Activated CD4-positive, alpha-beta T cell treated with anti-CD3 and anti-CD28 coated beads, Interleukin-2, amount 10 ng/mL, durations not matched to agents 7 days and 5 days (primary cell): ENCODE results near the gene PRRX2. TPM values are rescaled to one million over a fixed set of nuclear protein-coding genes. Genes with fewer than 3 reads are reported as not detected.
"Not testable (repeated sequence)": the region's sequence is repeated elsewhere in the genome, so short reads cannot be mapped to it uniquely, and the experiment has no call there.

Experiments used
- CTCF ChIA-PET: fragments of 350-600 bp; sonication (Branson Sonifier 250); formaldehyde crosslinking; loops from one replicate; lab custom pipeline; 2021; ENCODE audit warnings: antibody characterized with exemption; lab: Charles Lee
- POLR2A ChIA-PET: fragments of 350-600 bp; sonication (Branson Sonifier 250); formaldehyde crosslinking; loops from one replicate; lab custom pipeline; 2021; ENCODE audit warnings: antibody characterized with exemption; lab: Charles Lee
- DNase-seq: peaks from one replicate; pipeline ENCODE4 v3.0.0-alpha.2; 2020
- H3K27ac Mint-ChIP-seq: one replicate; pipeline ENCODE4 v1.8.0; 2021; ENCODE audit warnings: mild to moderate bottlenecking, moderate library complexity, mixed read lengths
- H3K27me3 Mint-ChIP-seq: one replicate; pipeline ENCODE4 v1.8.0; 2021; ENCODE audit warnings: mixed read lengths
- H3K36me3 Mint-ChIP-seq: one replicate; pipeline ENCODE4 v1.8.0; 2021; ENCODE audit warnings: low read depth, mixed read lengths
- H3K4me1 Mint-ChIP-seq: one replicate; pipeline ENCODE4 v1.8.0; 2021; ENCODE audit warnings: mixed read lengths
- H3K4me3 Mint-ChIP-seq: one replicate; pipeline ENCODE4 v1.8.0; 2021; ENCODE audit warnings: mild to moderate bottlenecking, moderate library complexity, mixed read lengths
- H3K9me3 Mint-ChIP-seq: one replicate; pipeline ENCODE4 v1.8.0; 2021; ENCODE audit warnings: mixed read lengths
- total RNA-seq, 2 experiments: library from RNA; stranded (reverse); gene quantifications; one replicate each; pipeline ENCODE4 v1.2.3, GENCODE V29; 2021

PRRX2 gene
- total RNA-seq, 2 experiments from 2014 or later, result 0.15 TPM; not detected in 1

DNA sequence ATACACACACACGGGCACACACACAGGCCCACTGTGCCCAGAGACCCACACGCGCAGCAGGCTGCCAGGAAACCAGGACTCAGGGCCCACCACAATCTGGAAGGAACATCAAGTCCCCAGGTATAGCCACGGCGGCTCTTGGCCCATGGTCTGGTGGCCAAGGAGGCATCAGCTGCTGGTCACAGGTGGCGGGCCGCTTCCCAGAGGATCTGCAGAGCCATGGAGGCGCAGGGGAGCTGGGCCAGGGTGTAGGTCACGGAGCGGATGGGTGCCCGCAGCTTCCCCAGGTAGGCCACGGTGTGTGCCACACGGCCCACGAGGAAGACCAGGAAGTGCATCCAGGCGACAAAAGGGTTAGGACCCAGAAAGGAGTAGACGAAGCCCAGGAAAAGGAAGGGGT, 74.0 kb downstream of the PRRX2 start:
- Mint-ChIP-seq H3K27me3 (peaks cover 4% of the 10 kb centered on the region), H3K9me3 (no peaks in the 10 kb centered on the region), H3K27ac (no peak overlapping the region), H3K4me3 (no peak overlapping the region), H3K36me3 (no peaks in the 10 kb centered on the region), H3K4me1 (peaks cover 12% of the 10 kb centered on the region)
- CTCF ChIA-PET, result interaction anchor here (0.6 to 3.9 kb wide), 6 partner anchors 13 to 1898 kb away, joined by 3 to 45 read pairs (median 6); no protein-coding TSS in a partner anchor
- DNase-seq, result no peak
- POLR2A ChIA-PET, result no interaction called here

DNA sequence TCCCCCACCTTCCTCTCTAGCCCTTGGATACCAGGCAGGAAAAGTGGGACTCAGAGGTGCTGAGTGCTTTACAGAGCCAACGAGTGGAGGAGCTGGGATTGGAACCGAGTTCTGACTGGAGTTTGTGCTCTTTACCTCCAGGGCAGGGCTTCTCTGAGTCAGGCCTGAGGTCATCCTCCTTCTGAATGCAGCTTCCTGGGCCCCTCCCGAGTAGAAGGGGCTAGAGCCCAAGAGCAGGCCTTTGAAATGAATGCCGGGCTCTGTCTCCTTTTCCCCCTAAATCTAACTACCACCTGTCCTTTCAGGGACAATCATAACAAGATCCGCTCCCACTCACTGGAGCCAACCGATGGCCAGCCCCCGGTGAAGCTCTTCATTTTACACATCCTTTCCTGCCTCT, 74.7 kb downstream of the PRRX2 start:
- DNase-seq, result no peak
- Mint-ChIP-seq H3K27ac (no peak overlapping the region), H3K4me1 (peaks cover 12% of the 10 kb centered on the region), H3K36me3 (no peaks in the 10 kb centered on the region), H3K27me3 (peaks cover 4% of the 10 kb centered on the region), H3K4me3 (no peak overlapping the region), H3K9me3 (no peaks in the 10 kb centered on the region)
- ChIA-PET POLR2A (no interaction called here), CTCF (interaction anchor here (0.8 to 3.9 kb wide), 3 partner anchors 14 to 50 kb away, joined by 3 to 19 read pairs (median 6); no protein-coding TSS in a partner anchor)

DNA sequence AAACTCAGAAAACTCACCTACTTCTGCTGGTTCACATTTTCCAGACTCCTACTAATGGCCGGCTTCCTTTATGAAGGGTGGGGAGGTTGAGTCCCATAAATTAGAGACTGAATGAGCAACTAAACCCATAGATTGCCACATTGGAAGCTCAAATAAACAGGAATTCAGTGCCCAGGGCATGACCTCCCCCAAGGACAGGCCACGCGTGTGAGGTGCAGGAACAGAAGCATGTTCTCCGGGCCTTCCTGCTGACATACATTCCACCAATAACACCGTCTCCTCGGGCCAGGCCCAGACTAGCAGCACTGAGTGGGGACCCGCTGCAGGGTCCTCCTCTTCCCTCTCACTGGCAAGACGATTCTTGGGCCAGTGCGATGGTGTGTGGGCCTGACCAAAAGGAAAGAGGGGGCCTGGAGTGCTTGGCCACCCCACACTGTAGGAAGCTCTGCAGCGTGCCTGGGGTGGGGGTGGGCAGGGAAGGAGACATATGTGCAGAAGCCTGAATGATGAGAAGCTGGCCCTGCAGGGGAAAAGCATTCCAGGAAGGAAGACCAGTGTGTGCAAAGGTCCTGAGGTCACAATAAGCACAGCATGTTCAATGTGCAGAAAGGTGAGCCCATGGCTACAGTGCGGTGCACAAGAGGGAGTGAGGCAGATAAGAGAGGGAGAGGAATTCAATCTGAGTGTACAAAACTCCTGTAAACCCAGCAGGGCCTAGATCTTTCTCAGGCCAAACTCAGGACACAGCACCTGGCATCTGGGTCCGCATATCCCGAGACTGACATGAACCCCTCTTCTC, 75.4 kb downstream of the PRRX2 start:
- Mint-ChIP-seq H3K27me3 (peaks cover 4% of the 10 kb centered on the region), H3K27ac (no peak overlapping the region), H3K36me3 (no peaks in the 10 kb centered on the region), H3K9me3 (no peaks in the 10 kb centered on the region), H3K4me3 (no peak overlapping the region), H3K4me1 (peaks cover 12% of the 10 kb centered on the region)
- ChIA-PET CTCF (interaction anchor here (1.4 to 3.9 kb wide), 3 partner anchors 14 to 20 kb away, joined by 5 to 19 read pairs (median 6); no protein-coding TSS in a partner anchor), POLR2A (no interaction called here)
- DNase-seq, result no peak

DNA sequence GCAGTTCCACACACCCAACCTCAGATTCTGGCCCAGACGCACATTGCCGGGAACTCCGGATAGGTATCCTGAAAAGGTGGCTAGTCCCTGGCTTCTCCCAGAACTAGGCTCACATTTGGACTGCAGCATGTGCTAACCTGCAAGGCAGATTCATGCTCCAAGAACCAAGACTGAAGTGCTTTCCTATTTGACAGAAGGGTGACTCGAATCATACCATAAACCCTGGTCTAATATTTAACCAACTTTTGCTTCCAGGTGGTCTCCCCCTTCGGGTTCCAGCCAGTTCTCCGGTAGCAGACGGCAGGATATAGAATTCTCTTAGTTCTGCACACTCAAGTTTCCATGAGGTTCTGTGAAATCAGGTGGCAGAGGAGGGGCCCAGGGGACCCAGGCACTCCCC, 79.8 kb downstream of the PRRX2 start:
- DNase-seq, result no peak
- Mint-ChIP-seq H3K36me3 (no peaks in the 10 kb centered on the region), H3K4me3 (no peak overlapping the region), H3K4me1 (no peaks in the 10 kb centered on the region), H3K9me3 (no peaks in the 10 kb centered on the region), H3K27me3 (peaks cover 2% of the 10 kb centered on the region), H3K27ac (no peak overlapping the region)
- POLR2A ChIA-PET, result no interaction called here
- CTCF ChIA-PET, result interaction anchor here (0.7 kb wide), 1 partner anchor 298 kb away, joined by 4 read pairs; the partner anchor contains the start of gene FNBP1

DNA sequence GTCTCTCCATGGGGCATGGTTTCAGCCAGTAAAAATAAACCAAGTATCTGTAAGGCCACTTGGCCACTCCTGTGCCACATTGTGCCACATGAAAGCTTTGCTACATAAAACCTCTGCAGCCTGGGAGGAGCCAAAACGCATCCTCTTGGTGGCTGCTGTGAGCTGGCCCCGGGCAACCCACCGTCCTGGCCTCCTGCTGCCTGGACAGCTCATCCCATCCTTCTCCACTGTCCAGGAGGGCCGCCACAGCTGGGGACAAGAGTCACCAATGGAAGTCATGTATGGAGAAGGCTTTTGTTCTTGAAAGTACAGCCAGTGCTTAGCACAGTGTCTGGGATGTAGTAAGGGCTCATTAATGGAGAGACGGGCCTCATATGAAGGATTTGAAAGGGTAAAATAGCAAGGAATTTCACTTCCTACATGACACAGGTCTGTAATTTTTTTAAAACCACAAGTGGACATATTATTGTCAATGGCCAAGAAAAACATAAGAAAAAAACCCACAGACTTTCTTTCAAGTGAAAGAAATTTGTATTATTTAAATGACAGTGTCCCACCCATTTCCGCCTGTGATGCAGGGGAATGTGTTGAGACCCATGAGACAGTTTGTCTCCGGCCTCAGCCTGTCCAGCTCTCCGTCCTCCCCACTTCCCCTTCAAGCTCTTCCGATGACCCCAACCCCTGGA, 80.8 kb downstream of the PRRX2 start:
- H3K4me1 Mint-ChIP-seq, result no peaks in the 10 kb centered on the region
- no peak for DNase-seq
- CTCF ChIA-PET, result interaction anchor here (0.7 to 1.5 kb wide), 3 partner anchors 8 to 297 kb away, joined by 3 to 7 read pairs (median 4); partner anchors contain the start of gene FNBP1
- H3K27me3 Mint-ChIP-seq, result peaks cover 2% of the 10 kb centered on the region
- H3K9me3 Mint-ChIP-seq, result no peaks in the 10 kb centered on the region
- no peak overlapping the region for H3K4me3 Mint-ChIP-seq
- H3K36me3 Mint-ChIP-seq, result no peaks in the 10 kb centered on the region
- peak overlapping the region; percentile 33 for H3K27ac Mint-ChIP-seq
- POLR2A ChIA-PET, result no interaction called here

DNA sequence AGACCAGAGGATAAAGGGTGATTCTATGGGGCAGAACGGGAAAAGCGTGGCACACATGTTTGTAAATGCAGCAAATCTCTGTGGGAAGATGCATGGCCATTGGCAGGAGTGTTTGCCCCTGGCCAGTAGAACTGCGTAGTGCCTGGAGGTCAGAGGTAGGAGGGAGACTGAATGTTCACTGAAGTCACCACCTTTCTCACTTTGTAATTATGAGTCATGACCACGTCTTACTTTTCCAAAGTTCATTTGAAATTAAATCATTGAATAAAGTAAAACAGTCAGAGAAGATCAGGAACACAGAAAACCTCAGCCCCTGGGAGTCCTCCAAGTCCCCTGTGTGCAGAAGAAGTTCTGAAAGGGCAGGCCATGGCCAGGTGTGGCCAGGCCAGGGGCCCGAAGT, 82.8 kb downstream of the PRRX2 start:
- Mint-ChIP-seq H3K36me3 (no peaks in the 10 kb centered on the region), H3K27ac (no peak overlapping the region), H3K4me3 (no peak overlapping the region), H3K27me3 (no peaks in the 10 kb centered on the region), H3K9me3 (no peaks in the 10 kb centered on the region), H3K4me1 (peaks cover 9% of the 10 kb centered on the region)
- CTCF ChIA-PET, result interaction anchor here (0.8 to 1.4 kb wide), 2 partner anchors 10 to 13 kb away, joined by 3 to 4 read pairs; no protein-coding TSS in a partner anchor
- DNase-seq, result no peak
- POLR2A ChIA-PET, result no interaction called here

DNA sequence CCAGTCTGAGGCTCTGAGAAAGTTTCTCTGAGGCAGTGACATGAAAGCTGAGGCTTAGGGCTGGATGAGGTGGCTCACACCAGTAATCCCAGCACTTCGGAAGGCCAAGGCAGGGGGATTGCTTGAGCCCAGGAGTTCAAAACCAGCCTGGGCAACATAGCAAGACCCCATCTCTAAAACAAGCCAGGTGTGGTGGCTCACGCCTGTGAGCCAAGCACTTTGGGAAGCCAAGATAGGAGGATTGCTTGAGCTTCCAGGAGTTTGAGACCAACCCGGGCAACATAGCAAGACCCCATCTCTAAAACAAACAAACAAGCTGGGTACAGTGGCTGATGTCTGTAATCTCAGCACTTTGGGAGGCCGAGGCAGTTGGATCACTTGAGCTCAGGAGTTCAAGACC, 83.6 kb downstream of the PRRX2 start:
- H3K27me3 Mint-ChIP-seq, DNase-seq, H3K4me3 Mint-ChIP-seq, H3K27ac Mint-ChIP-seq, H3K36me3 Mint-ChIP-seq, H3K9me3 Mint-ChIP-seq: not testable (repeated sequence)
- ChIA-PET CTCF (interaction anchor here (0.8 to 1.4 kb wide), 3 partner anchors 11 to 12 kb away, joined by 3 to 4 read pairs (median 3); no protein-coding TSS in a partner anchor), POLR2A (interaction anchor here (0.7 kb wide), 1 partner anchor 1066 kb away, joined by 3 read pairs; no protein-coding TSS in a partner anchor)
- peaks cover 12% of the 10 kb centered on the region for H3K4me1 Mint-ChIP-seq

DNA sequence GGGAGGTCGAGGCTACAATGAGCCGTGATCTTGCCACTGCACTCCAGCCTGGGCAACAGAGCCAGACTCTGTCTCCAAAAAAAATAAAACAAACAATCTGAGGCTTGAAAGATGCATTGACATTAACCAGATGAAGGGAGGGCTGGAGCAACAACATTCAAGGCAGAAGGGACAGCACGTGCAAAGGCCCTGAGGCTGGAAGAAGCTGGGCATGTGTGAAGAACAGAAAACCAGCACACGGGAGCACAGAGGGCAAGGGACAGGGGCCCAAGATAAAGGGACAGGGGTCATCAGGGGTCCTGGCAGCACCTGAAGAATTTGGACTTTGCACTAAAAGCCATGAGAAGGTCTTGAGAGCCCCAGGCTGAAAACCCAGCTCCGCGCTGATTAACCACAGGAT, 84.1 kb downstream of the PRRX2 start:
- Mint-ChIP-seq H3K27me3 (peaks cover 3% of the 10 kb centered on the region), H3K36me3 (no peaks in the 10 kb centered on the region), H3K27ac (no peak overlapping the region), H3K9me3 (no peaks in the 10 kb centered on the region), H3K4me1 (peaks cover 12% of the 10 kb centered on the region), H3K4me3 (no peak overlapping the region)
- ChIA-PET CTCF (interaction anchor here (1.0 to 1.4 kb wide), 2 partner anchors 12 kb away, joined by 3 read pairs; no protein-coding TSS in a partner anchor), POLR2A (interaction anchor here (0.7 kb wide), 1 partner anchor 1065 kb away, joined by 3 read pairs; no protein-coding TSS in a partner anchor)
- DNase-seq, result no peak

DNA sequence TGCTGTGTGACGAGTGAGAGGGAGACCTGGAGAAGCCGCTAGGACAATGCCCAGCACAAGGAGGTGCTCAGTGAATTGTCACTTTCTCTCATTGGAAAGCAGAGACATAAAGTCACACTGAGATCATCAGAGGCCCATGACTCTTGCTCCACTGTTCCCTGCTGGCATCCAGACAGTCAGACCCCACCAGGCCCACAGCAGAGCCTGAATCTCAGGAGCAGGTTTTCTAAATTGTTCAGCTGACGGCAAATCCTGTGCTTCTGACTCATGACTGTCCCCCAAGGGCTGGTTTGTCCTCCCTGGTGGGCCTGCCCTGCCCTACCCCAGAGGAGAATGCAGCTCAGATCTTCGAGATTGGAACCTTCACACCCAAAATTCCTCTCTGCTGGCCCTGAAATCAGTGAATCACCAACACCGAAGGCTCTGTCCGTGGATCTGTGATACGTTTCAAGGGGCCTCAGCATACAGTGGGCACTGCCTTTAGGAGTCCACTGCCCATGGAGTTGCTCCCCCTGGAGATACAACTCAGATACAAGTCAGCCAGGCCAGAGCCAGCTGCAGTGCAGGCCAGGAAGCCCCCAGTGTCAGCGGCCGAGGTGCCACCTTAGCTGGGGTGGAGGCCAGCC, 84.7 kb downstream of the PRRX2 start:
- POLR2A ChIA-PET, result no interaction called here

DNA sequence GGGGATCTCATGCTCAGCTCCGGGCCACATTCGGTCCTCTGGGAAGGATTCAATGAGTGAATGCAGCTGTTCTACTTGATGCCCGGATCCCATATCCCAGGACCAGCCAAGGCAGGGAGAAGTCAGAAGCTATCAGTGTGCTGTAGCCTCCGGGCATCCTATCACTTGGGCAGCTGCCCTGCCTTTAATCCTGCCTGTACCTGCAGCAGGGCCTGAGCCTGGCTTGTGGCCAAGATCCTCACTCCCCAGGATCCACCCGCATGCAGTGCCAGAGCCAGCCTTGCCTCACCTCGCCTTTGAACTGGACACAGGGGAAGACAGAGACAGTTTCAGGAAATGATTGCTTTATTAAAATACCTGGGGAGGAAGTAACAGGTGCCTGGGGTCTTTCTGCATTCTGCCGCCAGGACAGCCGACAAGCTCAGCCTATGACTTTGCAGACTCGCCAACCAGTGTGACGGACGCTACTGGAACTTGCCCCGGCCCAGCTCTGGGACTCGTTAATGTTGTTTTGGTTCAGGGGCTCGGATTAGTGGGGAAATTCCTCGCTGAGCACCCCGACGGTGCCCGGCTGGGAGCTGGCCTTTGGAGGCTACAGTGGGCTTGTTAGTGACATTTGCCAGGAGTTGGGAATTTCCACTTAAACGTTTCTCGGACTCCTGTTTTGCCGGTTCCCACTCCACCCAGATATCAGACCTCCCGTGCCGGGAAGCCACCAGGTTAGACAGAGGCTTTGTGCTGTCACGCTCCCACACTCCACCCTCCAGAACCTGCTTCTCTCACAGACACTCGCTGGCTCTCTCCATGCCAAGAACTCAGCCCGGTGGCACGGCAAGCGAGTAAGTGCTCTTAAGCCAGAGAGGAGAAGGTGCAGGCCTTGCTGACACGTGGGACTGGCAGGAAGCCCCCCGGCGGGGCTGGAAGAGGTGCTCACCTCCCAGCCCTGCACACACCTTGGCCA, 86.7 kb downstream of the PRRX2 start:
- no peak for DNase-seq
- Mint-ChIP-seq H3K4me3 (no peak overlapping the region), H3K27me3 (peaks cover 3% of the 10 kb centered on the region), H3K27ac (no peak overlapping the region), H3K9me3 (no peaks in the 10 kb centered on the region), H3K4me1 (peaks cover 15% of the 10 kb centered on the region), H3K36me3 (no peaks in the 10 kb centered on the region)
- POLR2A ChIA-PET, result no interaction called here
- CTCF ChIA-PET, result interaction anchor here (0.6 to 1.6 kb wide), 3 partner anchors 10 to 647 kb away, joined by 3 to 6 read pairs (median 5); no protein-coding TSS in a partner anchor

More for the DNA sequence above, 84.7 kb downstream of the PRRX2 start:
- Mint-ChIP-seq H3K4me1 (peaks cover 12% of the 10 kb centered on the region), H3K4me3 (no peak overlapping the region), H3K36me3 (no peaks in the 10 kb centered on the region), H3K27ac (no peak overlapping the region), H3K9me3 (no peaks in the 10 kb centered on the region), H3K27me3 (peaks cover 3% of the 10 kb centered on the region)
- no peak for DNase-seq
- CTCF ChIA-PET, result interaction anchor here (1.0 kb wide), 1 partner anchor 13 kb away, joined by 3 read pairs; no protein-coding TSS in a partner anchor

DNA sequence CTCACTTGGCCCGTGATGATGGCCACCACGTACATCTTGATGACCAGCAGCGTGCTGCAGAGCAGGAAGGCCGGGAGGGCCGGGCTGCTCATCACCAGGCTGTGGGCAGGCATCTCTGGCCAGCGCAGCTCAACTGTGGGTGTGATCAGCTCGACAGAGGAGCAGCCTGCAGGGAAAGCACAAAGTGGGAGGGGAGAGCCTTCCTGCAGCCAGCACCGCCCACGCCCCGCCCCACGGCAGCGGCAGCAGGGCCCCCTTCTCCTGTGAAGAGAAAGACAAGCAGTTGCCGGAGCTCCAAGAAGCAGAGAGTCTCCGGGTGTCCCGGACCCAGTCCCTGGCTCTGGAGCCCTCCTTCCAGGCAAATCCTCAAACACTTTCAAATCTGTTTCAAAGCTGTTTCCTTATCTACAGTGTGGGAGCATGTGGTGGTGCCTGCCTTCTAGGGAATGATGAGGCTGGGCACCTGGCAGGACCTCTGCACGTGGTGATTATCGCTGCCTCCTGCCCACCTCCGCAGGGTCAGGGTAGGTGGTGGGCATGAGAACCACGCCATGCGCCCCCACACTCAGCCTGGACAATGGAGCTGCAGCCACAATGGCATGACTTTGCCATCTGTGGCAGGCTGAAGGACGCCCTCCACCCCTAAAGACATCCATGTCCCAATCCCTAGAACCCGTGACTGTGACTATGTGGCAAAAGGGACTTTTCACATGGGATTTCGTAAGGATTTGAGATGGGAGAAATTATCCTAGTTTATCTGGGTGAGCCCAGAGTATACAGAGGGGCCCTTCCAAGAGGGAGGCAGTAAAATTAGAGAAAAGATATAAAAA, 87.7 kb downstream of the PRRX2 start, which contains the start of gene PTGES:
Gene PTGES, minus strand, starts transcription at position 143 of the 830 bp plus-strand sequence. Its CDS starts 30 bp downstream, at position 113.
- Mint-ChIP-seq H3K9me3 (no peaks in the 10 kb centered on the region), H3K36me3 (no peaks in the 10 kb centered on the region), H3K27ac (no peak within 1 kb of the TSS), H3K4me1 (peaks cover 22% of the 10 kb centered on the region), H3K27me3 (peaks cover 5% of the 10 kb centered on the region), H3K4me3 (peak within 1 kb of the TSS; percentile 10)
- peak; percentile 56 for DNase-seq
- CTCF ChIA-PET, result interaction anchor here (1.3 to 1.6 kb wide), 2 partner anchors 11 to 26 kb away, joined by 4 to 5 read pairs; no protein-coding TSS in a partner anchor
- POLR2A ChIA-PET, result no interaction called here
